Parathyroid adenoma (tissue), 2 donors: Measurements from ENCODE around the gene PLA2G4C.

Experiments
- H2AFZ ChIP-seq: fragments of 300-600 bp; sonication (generic); one replicate; pipeline ENCODE4 v1.7.0; 2017; ENCODE audit warnings: antibody characterized with exemption, mild to moderate bottlenecking
- H3K27ac ChIP-seq: fragments of 300-600 bp; sonication (generic); one replicate; pipeline ENCODE4 v1.7.0; 2017
- H3K27me3 ChIP-seq: fragments of 300-600 bp; sonication (generic); one replicate; pipeline ENCODE4 v1.7.0; 2017; ENCODE audit warnings: low read length; ENCODE audit not compliant: control insufficient read depth, insufficient read depth
- H3K36me3 ChIP-seq: fragments of 300-600 bp; sonication (generic); one replicate; pipeline ENCODE4 v1.7.0; 2017; ENCODE audit warnings: low read length; ENCODE audit not compliant: control insufficient read depth, insufficient read depth
- H3K4me1 ChIP-seq: fragments of 300-600 bp; sonication (generic); one replicate; pipeline ENCODE4 v1.7.0; 2017; ENCODE audit warnings: control low read depth
- H3K4me2 ChIP-seq: fragments of 300-600 bp; sonication (generic); one replicate; pipeline ENCODE4 v1.7.0; 2017; ENCODE audit warnings: low read length
- H3K4me3 ChIP-seq: fragments of 300-600 bp; sonication (generic); one replicate; pipeline ENCODE4 v1.7.0; 2017; ENCODE audit warnings: low read depth, low read length
- H3K79me2 ChIP-seq: fragments of 300-600 bp; sonication (generic); one replicate; pipeline ENCODE4 v1.7.0; 2017; ENCODE audit warnings: control low read depth
- H3K9ac ChIP-seq: fragments of 300-600 bp; sonication (generic); one replicate; pipeline ENCODE4 v1.7.0; 2017; ENCODE audit warnings: mild to moderate bottlenecking
- H3K9me3 ChIP-seq: fragments of 300-600 bp; sonication (generic); one replicate; pipeline ENCODE4 v1.7.0; 2017; ENCODE audit warnings: low read length; ENCODE audit not compliant: control insufficient read depth
- CTCF ChIP-seq: fragments of 300-600 bp; sonication (generic); IDR thresholded peaks from one replicate; pipeline ENCODE4 v1.7.0; 2017; ENCODE audit warnings: antibody characterized with exemption, mild to moderate bottlenecking
- donor health status: primary hyperparathyroidism.

PLA2G4C gene

DNA sequence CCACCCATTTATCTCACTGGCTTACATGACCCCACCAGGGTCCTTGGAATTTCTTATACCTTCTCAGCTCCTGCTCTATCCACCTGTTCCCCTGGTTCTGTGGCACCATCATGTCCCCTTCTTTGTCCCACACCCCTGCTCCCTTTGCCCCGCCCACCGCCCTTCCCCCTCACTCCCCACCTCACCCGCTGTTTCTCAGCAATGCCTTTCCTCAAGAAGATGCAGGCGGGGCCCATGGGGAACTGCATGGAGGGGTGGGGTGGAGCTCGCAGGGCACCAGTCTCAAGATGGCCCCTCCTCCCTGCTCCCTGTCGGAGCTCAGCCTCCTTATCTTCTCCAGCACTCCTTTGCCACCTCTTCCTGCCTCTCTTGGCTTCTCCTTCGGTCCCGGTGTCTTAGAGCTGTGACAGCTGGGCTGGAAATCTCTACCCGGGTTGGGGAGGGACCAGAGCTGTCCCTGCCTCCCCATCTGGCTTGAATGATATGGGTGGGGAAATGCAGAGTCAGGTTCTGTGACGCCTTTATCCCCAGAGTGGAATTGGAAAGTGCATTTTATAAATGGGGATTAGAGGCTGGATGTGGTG lies 66.8 kb downstream of the PLA2G4C start, which contains the start of gene CABP5:
Gene CABP5, minus strand, starts transcription at position 405 of the 584 bp plus-strand sequence. Its CDS starts 157 bp downstream, at position 248.
- Histone ChIP-seq H3K4me3 (no peak within 1 kb of the TSS), H3K4me1 (no peaks in the 10 kb centered on the region), H3K4me2 (no peak within 1 kb of the TSS), H3K27me3 (no peaks in the 10 kb centered on the region), H3K9me3 (no peaks in the 10 kb centered on the region), H3K9ac (no peak within 1 kb of the TSS), H3K27ac (no peak within 1 kb of the TSS), H2AFZ (no peak within 1 kb of the TSS), H3K36me3 (no peaks in the 10 kb centered on the region), H3K79me2 (no peaks in the 10 kb centered on the region)
- TF ChIP-seq CTCF: no peak

DNA sequence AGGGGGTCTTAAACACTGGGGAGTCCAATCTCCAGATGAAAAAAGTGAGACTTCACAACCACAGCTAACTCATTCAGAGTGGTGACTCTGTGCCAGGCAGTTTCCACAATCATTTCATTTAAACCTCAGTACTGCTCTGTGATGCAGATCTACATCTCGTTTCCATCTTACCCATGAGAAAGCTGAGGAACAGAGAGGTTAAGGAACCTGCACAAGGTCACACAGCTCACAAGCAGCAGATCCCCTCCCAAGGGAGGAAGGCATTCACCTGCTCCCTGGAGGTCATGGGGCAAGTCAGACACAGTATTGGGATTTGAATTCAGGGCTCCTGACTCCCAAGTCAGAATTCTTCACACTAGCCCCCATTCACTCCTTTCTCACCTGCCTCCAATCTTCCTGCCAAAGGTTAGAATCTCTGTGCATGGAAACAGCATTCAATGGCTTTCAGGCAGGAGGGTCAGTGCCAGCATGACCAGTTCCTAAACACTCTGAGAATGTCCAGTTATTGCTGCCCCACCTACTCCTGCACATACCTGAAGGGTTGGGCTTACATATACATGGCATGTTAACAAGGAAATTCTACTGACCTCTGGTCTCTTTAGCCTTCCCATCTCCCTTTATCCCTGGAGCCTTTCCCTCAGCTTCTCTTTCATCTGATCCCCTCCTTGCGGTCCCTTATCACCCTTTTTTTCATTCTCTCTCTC lies 68.6 kb downstream of the PLA2G4C start:
- no peaks in the 10 kb centered on the region for H3K4me1 ChIP-seq
- no peak overlapping the region for H3K27ac ChIP-seq
- TF ChIP-seq CTCF: no peak
- no peak overlapping the region for H3K4me3 ChIP-seq
- no peak overlapping the region for H3K9ac ChIP-seq
- H2AFZ ChIP-seq: no peak overlapping the region
- no peaks in the 10 kb centered on the region for H3K9me3 ChIP-seq
- no peak overlapping the region for H3K4me2 ChIP-seq
- H3K36me3 ChIP-seq: no peaks in the 10 kb centered on the region
- H3K79me2 ChIP-seq: no peaks in the 10 kb centered on the region
- no peaks in the 10 kb centered on the region for H3K27me3 ChIP-seq

GRCh38 chr19:48036765-48037164 lies 73.9 kb downstream of the PLA2G4C start:
- Histone ChIP-seq H3K9me3 (no peaks in the 10 kb centered on the region), H2AFZ (no peak overlapping the region)
- TF ChIP-seq CTCF: no peak

GRCh38 chr19:48033604-48034003 lies 77.0 kb downstream of the PLA2G4C start:
- Histone ChIP-seq H3K79me2 (no peaks in the 10 kb centered on the region), H3K4me1 (no peaks in the 10 kb centered on the region), H3K9ac (no peak overlapping the region), H3K36me3 (no peaks in the 10 kb centered on the region), H3K9me3 (no peaks in the 10 kb centered on the region), H2AFZ (no peak overlapping the region), H3K4me3 (no peak overlapping the region), H3K4me2 (no peak overlapping the region), H3K27me3 (no peaks in the 10 kb centered on the region), H3K27ac (no peak overlapping the region)
- TF ChIP-seq CTCF: no peak

More at GRCh38 chr19:48036765-48037164, 73.9 kb downstream of the PLA2G4C start:
- H3K9ac ChIP-seq: no peak overlapping the region
- H3K4me2 ChIP-seq: no peak overlapping the region
- H3K4me3 ChIP-seq: no peak overlapping the region
- no peaks in the 10 kb centered on the region for H3K27me3 ChIP-seq
- H3K27ac ChIP-seq: no peak overlapping the region
- H3K36me3 ChIP-seq: no peaks in the 10 kb centered on the region
- H3K79me2 ChIP-seq: no peaks in the 10 kb centered on the region
- no peaks in the 10 kb centered on the region for H3K4me1 ChIP-seq
